ENCODE measurements around the gene C9orf50. TPM values are rescaled to one million over a fixed set of nuclear protein-coding genes. Genes with fewer than 3 reads are reported as not detected.

Gene C9orf50
- total RNA-seq, 1 experiment from 2014 or later: not detected

GRCh38 chr9:129610473-129611306 lies 10.2 kb downstream of the C9orf50 start:
- Histone ChIP-seq H3T11ph (ENCODE audit: low read length) (no peak overlapping the region), H3K27ac (ENCODE audit: insufficient read length, low read depth, low read length) (no peak overlapping the region), H3K23me2 (ENCODE audit: insufficient read length, low read depth, low read length, poor library complexity, severe bottlenecking) (peaks cover 5% of the 10 kb centered on the region), H3K23ac (ENCODE audit: insufficient read length, low read depth, low read length) (no peak overlapping the region), H4K91ac (ENCODE audit: insufficient read length, low read depth, low read length) (no peak overlapping the region), H3K79me2 (ENCODE audit: insufficient read depth, low read length) (no peaks in the 10 kb centered on the region), H3K9ac (ENCODE audit: extremely low read depth, insufficient read length, low read length) (no peak overlapping the region), H3K79me1 (ENCODE audit: insufficient read depth, low read depth, low read length, poor library complexity, severe bottlenecking) (no peaks in the 10 kb centered on the region), H2AFZ (ENCODE audit: low read length) (no peak overlapping the region), H3K56ac (ENCODE audit: insufficient read length, low read depth, low read length) (no peak overlapping the region), H2BK120ac (ENCODE audit: low read depth, low read length, poor library complexity, severe bottlenecking) (no peak overlapping the region), H3K27me3 (ENCODE audit: insufficient read depth, low read length) (no peaks in the 10 kb centered on the region), H3K18ac (ENCODE audit: insufficient read length, low read depth, low read length) (no peak overlapping the region), H4K5ac (ENCODE audit: insufficient read length, low read depth, low read length) (no peak overlapping the region), H2AK5ac (ENCODE audit: insufficient read length, low read length) (no peak overlapping the region), H2BK12ac (ENCODE audit: insufficient read length, low read depth, low read length) (no peak overlapping the region), H4K8ac (replicated peaks; ENCODE audit: insufficient read length, low read depth, low read length) (no peak overlapping the region), H3K4me2 (ENCODE audit: insufficient read depth, insufficient read length, low read length) (peak overlapping the region; percentile 51), H2BK20ac (ENCODE audit: low read depth, low read length, poor library complexity, severe bottlenecking) (no peak overlapping the region), H4K20me1 (ENCODE audit: control insufficient read depth, insufficient read depth, insufficient read length) (no peaks in the 10 kb centered on the region), H3K9me3 (ENCODE audit: control insufficient read depth, low read depth, low read length) (no peaks in the 10 kb centered on the region), H2BK15ac (ENCODE audit: low read depth, low read length) (no peak overlapping the region), H3K4me1 (ENCODE audit: insufficient read depth, low read length) (peaks cover 5% of the 10 kb centered on the region; the same call in 1 of the 2 replicates), H2BK5ac (ENCODE audit: insufficient read length, low read length) (no peak overlapping the region), H3K4ac (ENCODE audit: low read depth, low read length) (no peak overlapping the region), H3K14ac (ENCODE audit: insufficient read depth, low read length) (0 out of 2 replicates have a peak overlapping the region, but pooled peaks have one; percentile 26)
- peak; percentile 92 for TF ChIP-seq CTCF (conservative IDR thresholded peaks at IDR 0.05)
- Mint-ChIP-seq H3K27me3 (ENCODE audit: low read depth) (peaks cover 44% of the 10 kb centered on the region), H3K4me1 (peaks cover 25 to 35% of the 10 kb centered on the region in 2 experiments), H3K4me3 (peak overlapping the region; percentile 59 to 80), H3K9me3 (no peaks in the 10 kb centered on the region; a peak in 1 of 5 replicates), H3K36me3 (ENCODE audit: insufficient read depth in 1 of 3, low read depth in 3 of 3) (no peaks in the 10 kb centered on the region), H3K27ac (peak overlapping the region in 1 of 3 experiments; percentile 66; a peak in 1 of 7 replicates)
- peak; percentile 93 for DNase-seq
- WGBS (ENCODE audit: extremely low coverage, insufficient read length, low lambda C conversion rate): no CpG with 5 or more reads among the region's 66 CpGs

Measured in H9 (cell line).